Stimulated activated CD8-positive, alpha-beta memory T cell treated with anti-CD3 and anti-CD28 coated beads, Interleukin-4, amount 100 ng/mL, for 4 hours (primary cell): ENCODE measurements around the gene ZC3H12D.

Source experiments
- DNase-seq, 2 donors: peaks; one replicate each; pipeline ENCODE4 v3.0.0-alpha.2; 2020; ENCODE audit warnings: low read depth in 2 of 2, low spot score in 1 of 2

Gene ZC3H12D

GRCh38 chr6:149414821-149415220 is 70.0 kb downstream of the ZC3H12D start:
- no peak for DNase-seq

- no peak for DNase-seq
Observed at GRCh38 chr6:149414009-149414408, 70.8 kb downstream of the ZC3H12D start.

- no peak for DNase-seq
Observed at GRCh38 chr6:149410557-149410956, 74.3 kb downstream of the ZC3H12D start.

- no peak for DNase-seq
Observed at GRCh38 chr6:149409617-149410016, 75.2 kb downstream of the ZC3H12D start.

DNA sequence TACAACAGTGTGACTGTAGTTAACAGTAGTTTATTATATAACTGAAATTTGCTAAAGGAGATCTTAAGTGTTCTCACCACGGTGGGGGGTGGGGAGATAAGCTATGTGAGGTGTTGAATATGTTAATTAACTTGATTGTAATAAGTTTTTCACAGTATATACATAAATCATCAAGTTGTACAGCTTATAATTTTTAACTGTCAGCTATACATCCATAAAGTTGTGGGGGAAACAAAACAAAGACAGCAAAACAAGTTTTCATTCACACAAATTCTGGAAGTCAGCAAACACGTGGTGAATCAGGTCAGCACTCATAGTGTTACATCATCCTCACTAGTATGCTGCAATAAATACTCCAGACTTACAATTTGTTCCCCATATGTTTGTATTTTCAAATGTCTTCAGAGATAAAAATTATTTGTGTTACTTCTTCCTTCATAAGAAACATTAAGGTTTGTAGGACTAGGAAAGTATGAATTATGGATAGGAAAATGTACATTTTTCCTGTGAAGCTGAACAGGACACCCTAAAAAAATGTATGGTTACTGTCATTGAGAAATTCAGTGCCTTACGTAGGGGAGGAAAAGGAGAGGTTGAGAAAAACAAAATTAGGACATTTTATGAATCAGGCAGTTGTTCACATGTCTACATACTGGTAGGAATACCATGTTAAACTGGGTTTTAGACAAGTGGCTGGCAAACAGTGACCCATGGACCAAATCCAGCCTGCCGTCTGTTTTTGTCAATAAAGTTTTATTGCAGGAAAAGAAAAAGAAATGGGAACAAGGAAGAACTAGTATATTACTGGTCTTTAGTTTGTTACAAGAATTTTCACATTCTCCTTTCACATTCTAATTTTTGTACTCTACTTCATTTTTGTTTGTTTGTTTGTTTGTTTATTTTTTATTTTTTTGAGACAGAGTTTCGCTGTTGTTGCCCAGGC is 78.7 kb downstream of the ZC3H12D start:
- DNase-seq: no peak

DNA sequence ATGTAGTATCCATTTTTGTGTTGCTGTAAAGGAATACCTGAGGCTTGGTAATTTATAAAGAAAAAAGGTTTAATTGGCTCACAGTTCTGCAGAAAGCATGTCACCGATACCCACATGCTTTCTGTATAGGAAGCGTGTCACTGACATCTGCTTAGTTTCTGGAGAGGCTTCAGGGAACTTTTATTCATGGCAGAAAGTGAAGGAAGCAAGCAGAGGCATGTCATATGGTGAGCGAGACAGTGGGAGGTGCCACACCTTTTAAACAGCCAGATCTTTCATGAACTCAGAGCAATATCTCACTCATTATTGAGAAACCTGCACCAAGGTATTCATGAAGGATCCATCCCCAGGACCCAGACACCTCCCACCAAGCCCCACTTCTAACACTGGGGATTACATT is 81.3 kb downstream of the ZC3H12D start:
- no peak for DNase-seq

DNA sequence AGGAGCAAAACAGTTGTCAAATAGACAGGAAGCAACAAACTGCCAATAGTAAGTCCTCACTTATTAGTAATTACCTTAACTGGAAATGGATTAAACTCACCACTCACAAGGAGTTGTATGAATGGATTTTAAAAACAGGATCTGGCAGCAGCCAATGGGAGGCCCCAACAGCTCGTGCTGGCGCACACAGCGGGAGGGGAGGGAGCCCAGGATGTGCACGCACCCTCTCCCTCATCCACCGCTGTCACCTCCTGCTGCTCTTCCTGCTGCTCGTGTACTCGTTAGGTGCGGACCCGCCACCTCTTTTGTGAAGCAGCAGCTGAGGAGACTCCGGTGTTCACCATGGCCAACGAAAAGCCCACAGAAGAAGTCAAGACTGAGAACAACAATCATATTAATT is 84.8 kb downstream of the ZC3H12D start, which contains the start of gene SUMO4:
Gene SUMO4 (plus strand): TSS at position 213 of the 400 bp plus-strand sequence. CDS start 130 bp downstream, at position 343.
- no peak for DNase-seq

GRCh38 chr6:149397384-149397783 is 87.4 kb downstream of the ZC3H12D start:
- DNase-seq: no peak
